Stimulated activated CD8-positive, alpha-beta memory T cell treated with anti-CD3 and anti-CD28 coated beads, Interleukin-7, amount 100 ng/mL, for 1 hour (primary cell): ENCODE results near the gene SFT2D3.

ENCODE experiments used
- DNase-seq, 2 donors: peaks; one replicate each; pipeline ENCODE4 v3.0.0-alpha.2; 2020; ENCODE audit warnings: low read depth in 2 of 2

SFT2D3 gene

GRCh38 chr2:127706215-127706990 is 5.1 kb downstream of the SFT2D3 start:
- no peak for DNase-seq

- DNase-seq = no peak
These were observed 6.8 kb downstream of the SFT2D3 start for GRCh38 chr2:127707890-127708648.

GRCh38 chr2:127709336-127709735 is 8.0 kb downstream of the SFT2D3 start:
- no peak for DNase-seq

- no peak for DNase-seq
These were observed 11.7 kb downstream of the SFT2D3 start for GRCh38 chr2:127712999-127713398.

- no peak for DNase-seq
These were observed 12.3 kb downstream of the SFT2D3 start for GRCh38 chr2:127713562-127713961.

GRCh38 chr2:127715778-127716449 is 14.6 kb downstream of the SFT2D3 start:
- DNase-seq = no peak

GRCh38 chr2:127718271-127718670 is 17.0 kb downstream of the SFT2D3 start:
- DNase-seq = no peak

GRCh38 chr2:127719301-127720218 is 18.3 kb downstream of the SFT2D3 start:
- no peak for DNase-seq

GRCh38 chr2:127721311-127721977 is 20.1 kb downstream of the SFT2D3 start:
- no peak for DNase-seq

GRCh38 chr2:127721978-127722355 is 20.7 kb downstream of the SFT2D3 start:
- no peak for DNase-seq

GRCh38 chr2:127722807-127723206 is 21.5 kb downstream of the SFT2D3 start:
- no peak for DNase-seq

- no peak for DNase-seq
These were observed 25.0 kb downstream of the SFT2D3 start for GRCh38 chr2:127726158-127726880.

GRCh38 chr2:127733113-127733815 is 32.0 kb downstream of the SFT2D3 start:
- DNase-seq = no peak

GRCh38 chr2:127733816-127734537 is 32.7 kb downstream of the SFT2D3 start:
- DNase-seq = no peak

GRCh38 chr2:127735044-127735443 is 33.7 kb downstream of the SFT2D3 start:
- no peak for DNase-seq

- DNase-seq = no peak
These were observed 34.5 kb downstream of the SFT2D3 start for GRCh38 chr2:127735537-127736399.

GRCh38 chr2:127737892-127738291 is 36.6 kb downstream of the SFT2D3 start:
- no peak for DNase-seq

- DNase-seq = no peak
These were observed 38.5 kb downstream of the SFT2D3 start for GRCh38 chr2:127739800-127740199.
